H9 (cell line): ENCODE measurements around the gene ASGR2. TPM values are rescaled to one million over a fixed set of nuclear protein-coding genes. Genes with fewer than 3 reads are reported as not detected.
"Not testable (repeated sequence)": the region's sequence is repeated elsewhere in the genome, so short reads cannot be mapped to it uniquely, and the experiment has no call there.

Experiments
- DNase-seq: peaks from one replicate; pipeline ENCODE4 v3.0.0-alpha.2; 2017
- H2AFZ ChIP-seq: one replicate; pipeline ENCODE4 v1.6.1; 2013; ENCODE audit warnings: mild to moderate bottlenecking, low read length, control low read depth, moderate library complexity
- H2AK5ac ChIP-seq: 2 replicates; pipeline ENCODE4 v1.6.1; 2013; ENCODE audit warnings: low read length, control low read depth, mixed read lengths; ENCODE audit not compliant: insufficient read length
- H2BK120ac ChIP-seq: one replicate; pipeline ENCODE4 v1.6.1; 2013; ENCODE audit warnings: low read depth, mild to moderate bottlenecking, low read length, control low read depth, inconsistent platforms; ENCODE audit not compliant: poor library complexity, severe bottlenecking
- H2BK12ac ChIP-seq: 2 replicates; pipeline ENCODE4 v1.6.1; 2013; ENCODE audit warnings: low read length, control low read depth, mixed read lengths, low read depth; ENCODE audit not compliant: insufficient read length
- H2BK15ac ChIP-seq: 2 replicates; pipeline ENCODE4 v1.6.1; 2013; ENCODE audit warnings: low read depth, low read length, control low read depth
- H2BK20ac ChIP-seq: one replicate; pipeline ENCODE4 v1.6.1; 2013; ENCODE audit warnings: low read depth, mild to moderate bottlenecking, low read length, control low read depth, inconsistent platforms; ENCODE audit not compliant: poor library complexity, severe bottlenecking
- H2BK5ac ChIP-seq: 2 replicates; pipeline ENCODE4 v1.6.1; 2013; ENCODE audit warnings: low read length, control low read depth, mixed read lengths; ENCODE audit not compliant: insufficient read length
- H3K14ac ChIP-seq: 2 replicates; pipeline ENCODE4 v1.6.1; 2013; ENCODE audit warnings: low read length, control low read depth; ENCODE audit not compliant: insufficient read depth
- H3K18ac ChIP-seq: 2 replicates; pipeline ENCODE4 v1.6.1; 2013; ENCODE audit warnings: low read depth, mild to moderate bottlenecking, mixed read lengths, low read length, control low read depth; ENCODE audit not compliant: insufficient read length
- H3K23ac ChIP-seq: 2 replicates; pipeline ENCODE4 v1.6.1; 2013; ENCODE audit warnings: low read length, control low read depth, mixed read lengths, low read depth; ENCODE audit not compliant: insufficient read length
- H3K23me2 ChIP-seq: 2 replicates; pipeline ENCODE4 v1.6.1; 2013; ENCODE audit warnings: low read depth, mild to moderate bottlenecking, mixed read lengths, low read length, control low read depth; ENCODE audit not compliant: insufficient read length, poor library complexity, severe bottlenecking
- H3K27ac ChIP-seq: 2 replicates; pipeline ENCODE4 v1.5.1; 2013; ENCODE audit warnings: low read length, control low read depth, mixed read lengths, low read depth; ENCODE audit not compliant: insufficient read length
- H3K27me3 ChIP-seq: 2 replicates; pipeline ENCODE4 v1.6.1; 2013; ENCODE audit warnings: low read length, control low read depth, inconsistent platforms; ENCODE audit not compliant: insufficient read depth
- H3K4ac ChIP-seq: 2 replicates; pipeline ENCODE4 v1.6.1; 2013; ENCODE audit warnings: low read depth, mild to moderate bottlenecking, control low read depth, inconsistent platforms, low read length, moderate library complexity
- H3K4me1 ChIP-seq: 2 replicates; pipeline ENCODE4 v1.6.1; 2013; ENCODE audit warnings: low read length, control low read depth, inconsistent platforms; ENCODE audit not compliant: insufficient read depth
- H3K4me2 ChIP-seq: 2 replicates; pipeline ENCODE4 v1.6.1; 2013; ENCODE audit warnings: low read length, control low read depth, mixed read lengths; ENCODE audit not compliant: insufficient read length, insufficient read depth
- H3K56ac ChIP-seq: 2 replicates; pipeline ENCODE4 v1.6.1; 2013; ENCODE audit warnings: low read depth, mild to moderate bottlenecking, mixed read lengths, low read length, control low read depth; ENCODE audit not compliant: insufficient read length
- H3K79me1 ChIP-seq: 2 replicates; pipeline ENCODE4 v1.6.1; 2013; ENCODE audit warnings: low read depth, mild to moderate bottlenecking, moderate library complexity, low read length, control low read depth, inconsistent platforms; ENCODE audit not compliant: insufficient read depth, poor library complexity, severe bottlenecking
- H3K79me2 ChIP-seq: 2 replicates; pipeline ENCODE4 v1.6.1; 2013; ENCODE audit warnings: low read length, control low read depth, inconsistent platforms; ENCODE audit not compliant: insufficient read depth
- H3K9ac ChIP-seq: 2 replicates; pipeline ENCODE4 v1.6.1; 2013; ENCODE audit warnings: low read length, control low read depth, mixed read lengths; ENCODE audit not compliant: insufficient read length; ENCODE audit errors: extremely low read depth
- H3K9me3 ChIP-seq: one replicate; pipeline ENCODE4 v1.6.1; 2013; ENCODE audit warnings: low read depth, low read length, inconsistent platforms; ENCODE audit not compliant: control insufficient read depth
- H3T11ph ChIP-seq: one replicate; pipeline ENCODE4 v1.6.1; 2013; ENCODE audit warnings: mild to moderate bottlenecking, low read length, control low read depth, inconsistent platforms
- H4K20me1 ChIP-seq: one replicate; pipeline ENCODE4 v1.6.1; 2013; ENCODE audit not compliant: control insufficient read depth, insufficient read length, insufficient read depth
- H4K5ac ChIP-seq: 2 replicates; pipeline ENCODE4 v1.6.1; 2013; ENCODE audit warnings: low read depth, mild to moderate bottlenecking, mixed read lengths, low read length, control low read depth; ENCODE audit not compliant: insufficient read length
- H4K8ac ChIP-seq: replicated peaks from 2 replicates; pipeline ENCODE4 v1.6.1; 2013; ENCODE audit warnings: low read length, control low read depth, mixed read lengths, low read depth; ENCODE audit not compliant: insufficient read length
- H4K91ac ChIP-seq: 2 replicates; pipeline ENCODE4 v1.6.1; 2013; ENCODE audit warnings: low read depth, mild to moderate bottlenecking, moderate library complexity, mixed read lengths, low read length, control low read depth; ENCODE audit not compliant: insufficient read length
- H3K27ac Mint-ChIP-seq, 3 experiments: 2 replicates in 2 of 3; 3 replicates in 1 of 3; pipeline ENCODE4 v1.8.0; 2020 to 2021; ENCODE audit warnings: mixed read lengths in 3 of 3, mild to moderate bottlenecking in 1 of 3, moderate library complexity in 1 of 3
- H3K27me3 Mint-ChIP-seq: 2 replicates; pipeline ENCODE4 v1.8.0; 2021; ENCODE audit warnings: low read depth, mild to moderate bottlenecking, moderate library complexity, mixed read lengths
- H3K36me3 Mint-ChIP-seq, 3 experiments: 2 replicates in 2 of 3; 3 replicates in 1 of 3; pipeline ENCODE4 v1.8.0; 2020 to 2021; ENCODE audit warnings: low read depth in 3 of 3, mixed read lengths in 3 of 3; ENCODE audit not compliant: insufficient read depth in 1 of 3
- H3K4me1 Mint-ChIP-seq, 2 experiments: 2 replicates each; pipeline ENCODE4 v1.8.0; 2020; ENCODE audit warnings: mixed read lengths in 2 of 2
- H3K4me3 Mint-ChIP-seq, 2 experiments: 2 replicates in 1 of 2; 3 replicates in 1 of 2; pipeline ENCODE4 v1.8.0; 2020 to 2021; ENCODE audit warnings: mild to moderate bottlenecking in 2 of 2, mixed read lengths in 2 of 2, moderate library complexity in 1 of 2
- H3K9me3 Mint-ChIP-seq, 2 experiments: 2 replicates in 1 of 2; 3 replicates in 1 of 2; pipeline ENCODE4 v1.8.0; 2020; ENCODE audit warnings: mild to moderate bottlenecking in 2 of 2, mixed read lengths in 2 of 2, moderate library complexity in 1 of 2
- CTCF ChIP-seq: fragments of 200-600 bp; sonication (generic); conservative IDR thresholded peaks from 3 replicates; pipeline ENCODE4 v1.8.0; 2021; ENCODE audit warnings: antibody characterized with exemption, mild to moderate bottlenecking
- WGBS: extraction: QIAGEN DNeasy Blood & Tissue Kit; methylation state at CpG from one replicate; pipeline ENCODE4 v1.1.7; 2013; ENCODE audit warnings: missing lambda C conversion rate, low lambda C conversion rate, mixed read lengths; ENCODE audit not compliant: insufficient read length; ENCODE audit errors: extremely low coverage; 5-methylcytosine and 5-hydroxymethylcytosine counted together
- total RNA-seq: library from RNA; stranded (reverse); gene quantifications from 2 replicates; pipeline ENCODE4 v1.2.1, GENCODE V29; 2021

Gene ASGR2
- total RNA-seq, 1 experiment from 2014 or later, result not detected

- Mint-ChIP-seq H3K36me3 (no peaks in the 10 kb centered on the region), H3K27me3 (peaks cover 27% of the 10 kb centered on the region), H3K27ac (no peak overlapping the region), H3K9me3 (no peaks in the 10 kb centered on the region; a peak in 1 of 5 replicates), H3K4me1 (no peaks in the 10 kb centered on the region), H3K4me3 (no peak overlapping the region)
- H3K27me3 ChIP-seq, result no peaks in the 10 kb centered on the region
- H3K79me2 ChIP-seq, result no peaks in the 10 kb centered on the region
- H2AFZ ChIP-seq, result no peak overlapping the region
- H2BK5ac ChIP-seq, result no peak overlapping the region
- no peak overlapping the region for H3K4ac ChIP-seq
- no peaks in the 10 kb centered on the region for H3K4me1 ChIP-seq
- H3K4me2 ChIP-seq, result no peak overlapping the region
- H2BK12ac ChIP-seq, result no peak overlapping the region
- H4K91ac ChIP-seq, result no peak overlapping the region
- no peak overlapping the region for H3K23ac ChIP-seq
- H4K5ac ChIP-seq, result no peak overlapping the region
- no peak for TF ChIP-seq CTCF
- H3K79me1 ChIP-seq, result no peaks in the 10 kb centered on the region
- H3K9ac ChIP-seq, result no peak overlapping the region
- no peak overlapping the region for H2BK20ac ChIP-seq
- H3K14ac ChIP-seq, result no peak overlapping the region
- H3K23me2 ChIP-seq, result no peaks in the 10 kb centered on the region
- WGBS, result no CpG with 5 or more reads among the region's 4 CpGs
- no peak overlapping the region for H2BK120ac ChIP-seq
- H3T11ph ChIP-seq, result no peak overlapping the region
- H2AK5ac ChIP-seq, result no peak overlapping the region
- no peak overlapping the region for H3K18ac ChIP-seq
- H4K8ac ChIP-seq, result no peak overlapping the region
- no peak overlapping the region for H3K56ac ChIP-seq
- no peaks in the 10 kb centered on the region for H3K9me3 ChIP-seq
- no peak for DNase-seq
- H2BK15ac ChIP-seq, result no peak overlapping the region
- H4K20me1 ChIP-seq, result no peaks in the 10 kb centered on the region
- H3K27ac ChIP-seq, result no peak overlapping the region
Measured at GRCh38 chr17:7122381-7122780, 7.8 kb upstream of the ASGR2 start.

GRCh38 chr17:7120635-7121034 lies 6.0 kb upstream of the ASGR2 start:
- H3K9me3 Mint-ChIP-seq, H2AFZ ChIP-seq, H2BK12ac ChIP-seq, DNase-seq, H3T11ph ChIP-seq, H3K27ac Mint-ChIP-seq, H3K36me3 Mint-ChIP-seq, H3K23ac ChIP-seq, H3K79me2 ChIP-seq, H2AK5ac ChIP-seq, H2BK120ac ChIP-seq, H3K23me2 ChIP-seq, H2BK20ac ChIP-seq, H4K5ac ChIP-seq, H3K27ac ChIP-seq, H3K9me3 ChIP-seq, H3K4me1 ChIP-seq, H2BK15ac ChIP-seq, H3K56ac ChIP-seq, H2BK5ac ChIP-seq, H3K4ac ChIP-seq, H3K79me1 ChIP-seq, H3K14ac ChIP-seq, H3K4me3 Mint-ChIP-seq, H4K91ac ChIP-seq, H3K18ac ChIP-seq, H3K4me1 Mint-ChIP-seq, H3K4me2 ChIP-seq, H3K27me3 ChIP-seq, H4K20me1 ChIP-seq, H3K9ac ChIP-seq, H4K8ac ChIP-seq: not testable (repeated sequence)
- H3K27me3 Mint-ChIP-seq, result peaks cover 26% of the 10 kb centered on the region
- no CpG with 5 or more reads among the region's 12 CpGs for WGBS
